HTR-8/SVneo (cell line): ENCODE measurements around the gene PLEKHM1.
"Not testable (repeated sequence)": the region's sequence is repeated elsewhere in the genome, so short reads cannot be mapped to it uniquely, and the experiment has no call there.

ENCODE experiments used
- DNase-seq: peaks from one replicate; pipeline ENCODE4 v3.0.0; 2011; ENCODE audit warnings: low spot score, mixed read lengths; ENCODE audit not compliant: insufficient read length
- FAIRE-seq: peaks from 2 replicates; lab custom pipeline; 2011; peaks lifted over from hg19 to GRCh38; lab: Jason Lieb, UNC

Gene PLEKHM1

DNA sequence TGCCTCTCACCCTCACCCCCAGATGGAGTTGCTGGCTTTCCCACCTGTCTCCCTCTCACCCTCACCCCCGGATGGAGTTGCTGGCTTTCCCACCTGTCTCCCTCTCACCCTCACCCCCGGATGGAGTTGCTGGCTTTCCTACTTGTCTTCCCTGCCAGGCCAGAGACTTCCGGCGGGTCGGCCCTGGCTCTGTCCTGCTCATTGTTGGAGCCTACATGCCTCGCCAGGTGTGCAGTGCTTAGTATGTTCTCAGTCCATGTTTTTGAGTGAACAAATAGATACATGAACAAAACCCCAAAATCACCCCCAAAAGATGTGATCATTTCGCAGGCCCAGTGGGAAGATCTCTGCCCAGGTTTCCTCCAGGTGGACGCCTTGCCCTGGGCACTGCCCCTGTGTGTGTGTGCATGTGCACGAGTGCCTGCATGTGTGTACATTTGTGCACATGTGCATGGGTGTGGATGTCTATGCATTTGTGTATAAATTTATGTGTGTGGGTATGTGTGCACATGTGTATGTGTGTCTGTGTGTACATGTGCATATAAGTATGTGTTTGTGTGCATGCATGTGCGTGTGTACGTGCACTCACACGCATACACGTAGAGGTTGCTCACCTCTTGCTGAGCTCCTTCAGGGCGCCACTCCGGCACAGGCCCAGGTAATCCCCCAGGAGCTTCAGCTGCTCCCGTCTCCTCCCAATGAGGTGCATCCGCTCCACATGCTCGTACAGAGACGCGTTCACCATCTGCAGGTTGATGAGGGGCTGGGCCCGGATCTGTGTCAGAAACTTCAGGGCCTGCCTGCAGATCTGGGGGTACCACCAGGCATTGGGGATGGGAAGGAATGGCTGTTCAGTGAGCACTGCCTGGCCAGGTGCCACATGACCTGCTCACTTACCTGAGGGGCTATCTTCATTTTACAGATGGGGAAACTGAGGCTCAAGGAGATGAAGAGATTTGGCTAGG lies 45.4 kb downstream of the PLEKHM1 start:
- FAIRE-seq = peak; percentile 79
- not testable (repeated sequence) for DNase-seq

- not testable (repeated sequence) for FAIRE-seq, DNase-seq
These were observed 46.2 kb downstream of the PLEKHM1 start for GRCh38 chr17:45444301-45444700.

GRCh38 chr17:45443371-45444260 lies 46.9 kb downstream of the PLEKHM1 start:
- not testable (repeated sequence) for DNase-seq, FAIRE-seq

GRCh38 chr17:45441526-45442310 lies 48.8 kb downstream of the PLEKHM1 start:
- no peak for FAIRE-seq

DNA sequence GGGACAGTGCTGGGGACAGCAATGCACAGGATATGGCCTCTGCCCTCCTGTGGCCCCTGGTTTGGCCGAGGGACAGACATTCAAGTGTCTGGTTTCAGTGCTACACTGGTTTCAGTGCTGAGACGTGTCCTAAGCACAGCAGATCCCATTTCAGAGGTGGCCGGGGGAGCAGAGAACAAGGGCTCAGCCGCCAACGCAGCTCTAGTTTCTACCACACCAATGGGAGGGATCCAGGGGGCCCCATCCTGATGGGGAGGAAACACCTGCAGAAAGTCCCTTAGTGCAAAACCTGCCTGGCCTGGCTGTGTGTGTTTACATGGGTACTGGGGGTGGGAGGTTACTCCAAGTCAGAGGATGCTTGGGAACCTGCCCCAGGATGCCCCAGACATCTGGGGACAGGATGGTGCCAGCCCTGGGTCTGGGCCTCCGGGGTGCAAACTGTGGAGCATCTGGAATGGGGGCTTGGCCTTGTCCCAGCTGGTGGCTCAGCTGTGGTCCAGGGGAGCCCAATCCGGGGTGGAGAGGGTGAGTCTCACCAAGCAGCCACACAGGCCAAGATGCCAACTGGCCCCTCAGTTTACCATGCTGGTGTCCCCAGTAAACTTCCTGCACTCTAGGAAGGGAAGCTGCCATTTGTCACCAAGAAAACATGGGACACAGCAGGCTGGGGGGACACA lies 49.5 kb downstream of the PLEKHM1 start:
- DNase-seq = not testable (repeated sequence)
- FAIRE-seq = peak; percentile 49

More at GRCh38 chr17:45441526-45442310, 48.8 kb downstream of the PLEKHM1 start:
- DNase-seq = no peak

- no peak for FAIRE-seq
- no peak for DNase-seq
These were observed 50.3 kb downstream of the PLEKHM1 start for GRCh38 chr17:45440161-45440778.

DNA sequence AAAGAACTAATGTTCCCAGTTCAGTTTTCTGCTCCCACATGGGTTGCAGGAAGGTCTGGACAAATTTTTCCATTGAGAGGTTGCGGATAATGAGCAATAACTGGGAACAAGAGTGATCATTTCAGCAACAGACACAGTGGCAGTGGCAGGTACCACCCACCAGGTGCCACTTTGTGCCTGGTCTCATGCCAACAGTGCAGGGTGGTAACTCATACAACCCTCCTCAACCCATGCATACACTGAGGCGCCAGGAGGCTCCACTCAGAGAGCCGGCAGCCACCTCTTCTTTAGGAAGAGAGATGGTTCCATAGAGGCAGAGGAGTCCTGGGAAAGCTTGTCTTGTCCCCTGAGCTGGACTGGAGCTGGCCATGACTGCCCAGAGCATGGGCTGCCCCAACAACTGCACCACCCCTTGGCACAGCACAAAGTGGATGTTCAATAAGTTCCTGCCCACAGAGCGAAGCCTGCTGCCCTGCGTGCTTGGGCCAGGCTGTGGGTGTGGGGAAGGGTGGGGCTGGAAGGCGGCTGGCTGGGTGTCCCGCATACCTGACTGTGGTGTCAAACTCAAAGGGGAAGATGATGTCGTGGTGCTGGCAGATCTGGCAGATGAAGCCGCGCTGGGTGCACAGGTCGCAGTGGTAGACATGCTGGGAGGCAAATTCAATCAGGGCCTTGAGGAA lies 51.5 kb downstream of the PLEKHM1 start:
- FAIRE-seq (peak; percentile 79), DNase-seq (no peak)

- FAIRE-seq (peak; percentile 26), DNase-seq (no peak)
These were observed 52.8 kb downstream of the PLEKHM1 start for GRCh38 chr17:45437465-45438283.

DNA sequence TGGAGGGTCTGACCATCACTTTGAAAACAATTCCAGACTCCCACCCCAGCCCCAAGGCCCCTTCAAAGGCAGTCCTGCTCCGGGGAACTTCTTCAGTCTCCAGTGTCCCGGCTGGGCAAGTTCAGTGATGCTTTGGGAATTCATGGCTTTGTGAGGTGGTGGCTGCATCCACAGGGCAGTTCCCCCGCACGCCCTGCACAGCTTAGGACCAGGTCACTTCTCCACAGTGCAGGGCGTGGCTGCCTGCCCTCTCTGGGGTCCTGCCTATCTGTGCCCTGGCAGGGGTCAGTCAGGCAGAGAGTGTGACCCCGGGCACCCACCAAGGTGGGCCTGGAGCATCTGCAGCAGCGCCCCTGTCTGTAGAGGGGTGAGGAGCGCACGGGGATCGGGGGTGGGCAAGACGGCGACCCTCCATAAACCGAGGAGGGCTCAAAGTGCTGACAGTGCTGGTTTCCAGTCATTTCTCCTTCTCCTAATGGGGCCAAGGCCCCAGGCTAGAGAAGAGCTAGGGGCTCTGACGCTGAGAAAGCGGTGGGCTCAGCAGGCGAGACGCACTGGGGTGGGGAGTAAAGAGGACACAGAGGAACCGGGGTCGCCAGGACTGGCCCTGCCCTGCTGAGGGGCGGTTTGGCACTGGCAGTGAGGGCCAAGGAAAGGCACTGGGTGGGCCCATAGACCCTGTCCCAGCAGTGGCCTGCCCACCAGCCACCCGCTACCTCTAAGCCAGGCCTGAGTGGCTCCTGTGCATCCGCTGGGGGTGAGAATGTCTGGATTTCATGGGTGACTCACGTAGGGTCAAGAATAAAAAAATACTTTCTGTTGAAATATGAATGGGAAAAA lies 53.7 kb downstream of the PLEKHM1 start:
- no peak for DNase-seq
- FAIRE-seq = peak; percentile 4

DNA sequence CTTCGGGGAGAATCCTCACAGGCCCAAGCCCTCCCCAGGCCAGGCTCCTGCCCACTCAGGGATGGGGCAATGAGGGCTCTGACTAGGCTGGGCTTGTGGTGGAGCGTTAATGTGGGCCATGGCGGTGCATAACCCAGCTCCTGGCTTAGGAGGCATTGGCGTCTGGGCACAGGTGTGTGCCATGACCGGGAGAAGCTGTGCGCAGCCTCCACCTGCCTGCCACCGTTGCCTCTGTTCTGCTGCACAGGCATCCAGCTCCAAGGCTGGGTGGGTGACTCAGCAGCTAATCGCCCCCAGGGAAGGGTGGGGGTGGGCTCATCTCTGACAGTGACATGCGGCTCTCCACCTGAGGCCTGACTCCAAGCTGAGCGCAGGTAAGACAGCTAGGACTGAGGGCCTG lies 54.4 kb downstream of the PLEKHM1 start:
- no peak for DNase-seq
- FAIRE-seq = no peak

DNA sequence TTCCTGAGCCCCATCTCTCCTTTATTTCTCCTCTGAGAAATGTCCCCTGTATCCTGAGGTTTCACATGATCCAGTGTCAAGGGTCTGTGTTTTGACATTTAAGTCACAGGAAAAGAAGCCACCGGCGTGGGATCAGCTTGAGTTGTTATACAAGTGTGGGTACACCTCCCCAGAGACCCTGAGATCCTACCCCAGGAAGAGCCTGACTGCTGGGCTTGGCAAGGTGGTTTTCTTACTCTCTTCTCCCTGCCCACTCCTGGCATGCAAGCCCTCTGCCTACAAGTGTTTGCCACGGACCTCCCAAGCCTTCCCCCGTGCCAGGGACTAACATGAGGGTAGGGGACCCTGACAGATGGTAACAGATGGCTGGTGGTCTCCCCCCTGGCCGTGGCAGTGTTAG lies 55.0 kb downstream of the PLEKHM1 start:
- FAIRE-seq = no peak
- no peak for DNase-seq

DNA sequence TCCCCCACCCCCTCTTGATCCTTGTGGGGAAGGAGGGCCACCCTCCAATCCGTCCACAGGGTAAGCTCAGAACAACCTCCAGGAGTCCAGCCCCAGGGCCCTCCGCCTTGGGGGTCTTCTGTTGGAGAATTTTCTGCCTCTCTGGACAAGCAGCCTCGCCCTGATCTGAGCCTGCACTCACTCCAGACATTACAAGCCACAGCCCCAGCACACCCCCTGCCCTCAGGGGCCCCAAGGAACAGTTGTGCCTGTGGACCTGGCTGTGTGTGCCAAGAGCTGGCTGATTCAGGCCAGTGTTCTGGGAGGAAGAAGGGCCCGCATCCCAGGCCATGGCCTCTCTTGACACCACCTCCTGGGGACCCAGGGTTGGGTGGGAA lies 57.4 kb downstream of the PLEKHM1 start:
- DNase-seq (no peak), FAIRE-seq (peak; percentile 23)

DNA sequence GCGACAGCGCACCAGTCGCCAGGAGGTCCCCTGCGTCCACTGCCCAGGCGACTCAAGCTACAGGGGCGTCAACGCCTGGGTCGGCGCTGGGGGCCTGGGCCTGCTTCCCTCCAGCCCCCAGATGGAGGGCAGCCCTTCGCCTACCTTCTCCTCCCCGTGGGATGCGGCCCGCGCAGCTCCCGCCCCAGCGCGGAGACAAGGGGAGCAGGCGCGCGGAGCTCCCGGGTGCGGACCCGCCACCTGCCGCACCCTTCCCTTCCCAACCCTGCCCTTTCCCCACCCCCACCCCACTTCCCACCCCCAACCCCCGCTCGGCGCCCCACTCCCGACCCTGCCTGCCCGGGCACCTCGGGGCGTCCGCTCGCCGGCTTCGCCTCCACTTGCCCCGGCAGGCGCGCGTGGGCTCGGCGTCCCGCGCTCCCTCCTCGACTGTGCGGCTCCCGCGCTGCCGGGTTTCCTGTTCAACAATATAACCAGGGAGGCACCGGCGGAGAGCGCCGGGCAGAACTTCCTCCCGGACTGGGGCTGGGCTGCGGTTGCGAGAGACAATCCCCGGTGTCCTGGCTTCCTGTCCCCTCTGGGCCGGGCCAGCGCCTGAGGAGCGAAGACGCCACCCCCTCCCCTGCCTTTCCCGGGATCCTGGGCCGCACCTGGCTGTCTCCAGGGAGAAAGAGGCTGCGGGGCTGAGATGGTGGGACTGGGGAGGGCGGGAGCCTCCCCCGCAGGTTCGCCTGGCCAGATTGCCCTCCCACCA lies 57.9 kb downstream of the PLEKHM1 start, which contains the start of gene ARHGAP27:
Gene ARHGAP27 (minus strand): TSS at position 466 of the 754 bp plus-strand sequence. CDS start 2,591 bp downstream, outside the sequence.
- DNase-seq (no peak), FAIRE-seq (no peak)

GRCh38 chr17:45431531-45432404 lies 58.8 kb downstream of the PLEKHM1 start:
- FAIRE-seq (peak; percentile 92), DNase-seq (peak; percentile 97)
